ENCODE measurements around the gene CFAP157. TPM values are rescaled to one million over a fixed set of nuclear protein-coding genes. Genes with fewer than 3 reads are reported as not detected.

Gene CFAP157
- polyA plus RNA-seq, 1 of the 3 experiments (the other 2 are of a cell fraction): 0.25 TPM

DNA sequence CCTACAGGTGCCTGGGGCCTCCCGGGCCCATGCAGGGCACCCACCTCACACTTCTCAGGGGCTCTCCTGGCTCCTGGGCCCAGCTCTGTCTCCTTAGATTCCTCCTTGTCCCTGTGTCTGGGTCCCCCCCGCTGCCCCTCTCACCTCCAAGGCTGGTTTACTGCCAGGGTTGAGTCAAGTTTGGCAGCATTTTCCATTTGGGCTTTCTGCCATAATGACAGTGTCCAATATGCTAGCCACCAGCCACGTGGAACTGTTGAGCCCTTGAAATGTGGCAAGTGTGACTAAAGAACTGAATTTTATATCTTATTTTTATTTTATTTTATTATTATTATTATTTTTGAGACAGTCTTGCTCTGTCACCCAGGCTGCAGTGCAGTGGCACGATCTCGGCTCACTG, 11.0 kb downstream of the CFAP157 start:
- 79% methylated on average over 5 of the region's 5 CpGs for WGBS (ENCODE audit: low lambda C conversion rate)
- POLR2A ChIA-PET: no interaction called here
- CTCF ChIA-PET: interaction anchor here (1.0 to 2.5 kb wide), 2 partner anchors 17 to 143 kb away, joined by 3 to 15 read pairs; partner anchors contain the start of gene TOR2A

More for the DNA sequence above, 11.0 kb downstream of the CFAP157 start:
- Histone ChIP-seq H3K4me2 (no peak overlapping the region), H3K27me3 (ENCODE audit: insufficient read depth) (no peaks in the 10 kb centered on the region), H3F3A (replicated peaks; ENCODE audit: insufficient read depth) (no peaks in the 10 kb centered on the region), H3K27ac (ENCODE audit: low read depth in 2 of 2, low read length in 1 of 2) (no peak overlapping the region), H3K4me1 (ENCODE audit: control insufficient read depth in 1 of 2, insufficient read depth in 2 of 2, low read depth in 1 of 2, low read length in 1 of 2) (peaks cover 0 to 23% of the 10 kb centered on the region in 2 experiments; a peak in 1 of 4 replicates), H3K79me2 (ENCODE audit: insufficient read depth) (peaks cover 13% of the 10 kb centered on the region; the same call in 1 of the 2 replicates), H4K20me1 (ENCODE audit: insufficient read depth) (no peaks in the 10 kb centered on the region), H3K9me3 (no peaks in the 10 kb centered on the region), H2AFZ (ENCODE audit: low read depth) (no peak overlapping the region), H3K9me2 (no peaks in the 10 kb centered on the region), H3K4me3 (ENCODE audit: low read depth in 2 of 2, low read length in 1 of 2) (no peak overlapping the region), H3K9ac (no peak overlapping the region), H3K36me3 (replicated peaks in 1 of 2; ENCODE audit: control insufficient read depth in 1 of 2, insufficient read depth in 2 of 2, low read length in 1 of 2) (no peaks in the 10 kb centered on the region)
- no peak for TF ChIP-seq TEAD4 (IDR thresholded peaks at IDR 0.05; ENCODE audit: borderline replicate concordance, insufficient read depth)
- no peak for TF ChIP-seq TAF1 (IDR thresholded peaks at IDR 0.05; ENCODE audit: borderline replicate concordance, low read depth, low read length)
- TF ChIP-seq RFX5 (IDR thresholded peaks at IDR 0.05; ENCODE audit: low read length): no peak
- TF ChIP-seq, protein P1, sequence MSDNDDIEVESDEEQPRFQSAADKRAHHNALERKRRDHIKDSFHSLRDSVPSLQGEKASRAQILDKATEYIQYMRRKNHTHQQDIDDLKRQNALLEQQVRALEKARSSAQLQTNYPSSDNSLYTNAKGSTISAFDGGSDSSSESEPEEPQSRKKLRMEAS (IDR thresholded peaks at IDR 0.05; ENCODE audit: low read depth): no peak
- TF ChIP-seq, protein P2, sequence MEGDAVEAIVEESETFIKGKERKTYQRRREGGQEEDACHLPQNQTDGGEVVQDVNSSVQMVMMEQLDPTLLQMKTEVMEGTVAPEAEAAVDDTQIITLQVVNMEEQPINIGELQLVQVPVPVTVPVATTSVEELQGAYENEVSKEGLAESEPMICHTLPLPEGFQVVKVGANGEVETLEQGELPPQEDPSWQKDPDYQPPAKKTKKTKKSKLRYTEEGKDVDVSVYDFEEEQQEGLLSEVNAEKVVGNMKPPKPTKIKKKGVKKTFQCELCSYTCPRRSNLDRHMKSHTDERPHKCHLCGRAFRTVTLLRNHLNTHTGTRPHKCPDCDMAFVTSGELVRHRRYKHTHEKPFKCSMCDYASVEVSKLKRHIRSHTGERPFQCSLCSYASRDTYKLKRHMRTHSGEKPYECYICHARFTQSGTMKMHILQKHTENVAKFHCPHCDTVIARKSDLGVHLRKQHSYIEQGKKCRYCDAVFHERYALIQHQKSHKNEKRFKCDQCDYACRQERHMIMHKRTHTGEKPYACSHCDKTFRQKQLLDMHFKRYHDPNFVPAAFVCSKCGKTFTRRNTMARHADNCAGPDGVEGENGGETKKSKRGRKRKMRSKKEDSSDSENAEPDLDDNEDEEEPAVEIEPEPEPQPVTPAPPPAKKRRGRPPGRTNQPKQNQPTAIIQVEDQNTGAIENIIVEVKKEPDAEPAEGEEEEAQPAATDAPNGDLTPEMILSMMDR (IDR thresholded peaks at IDR 0.05): no peak
- no peak for TF ChIP-seq FOXJ3 (CRISPR knock-in tag; IDR thresholded peaks at IDR 0.05)
- TF ChIP-seq YY1 (IDR thresholded peaks at IDR 0.05; ENCODE audit: low read depth): no peak
- TF ChIP-seq RCOR1 (IDR thresholded peaks at IDR 0.05; ENCODE audit: low read length): no peak
- no peak for TF ChIP-seq MXI1 (IDR thresholded peaks at IDR 0.05; ENCODE audit: low read depth, low read length)
- TF ChIP-seq GABPA (IDR thresholded peaks at IDR 0.05; ENCODE audit: low read depth): no peak
- no peak for TF ChIP-seq NRF1 (IDR thresholded peaks at IDR 0.05; ENCODE audit: low read depth, low read length)
- TF ChIP-seq SMC3 (IDR thresholded peaks at IDR 0.05; ENCODE audit: low read depth, low read length): no peak
- TF ChIP-seq EP300 (IDR thresholded peaks at IDR 0.05; ENCODE audit: borderline replicate concordance in 1 of 2, low read depth in 1 of 2, low read length in 1 of 2): no peak
- no peak for TF ChIP-seq MEF2A (IDR thresholded peaks at IDR 0.05; ENCODE audit: borderline replicate concordance, low read depth)
- TF ChIP-seq POLR2AphosphoS5 (IDR thresholded peaks at IDR 0.05; ENCODE audit: low read depth, low read length): no peak
- TF ChIP-seq FOSL2 (IDR thresholded peaks at IDR 0.05; ENCODE audit: borderline replicate concordance, low read depth): no peak
- TF ChIP-seq, protein P3, sequence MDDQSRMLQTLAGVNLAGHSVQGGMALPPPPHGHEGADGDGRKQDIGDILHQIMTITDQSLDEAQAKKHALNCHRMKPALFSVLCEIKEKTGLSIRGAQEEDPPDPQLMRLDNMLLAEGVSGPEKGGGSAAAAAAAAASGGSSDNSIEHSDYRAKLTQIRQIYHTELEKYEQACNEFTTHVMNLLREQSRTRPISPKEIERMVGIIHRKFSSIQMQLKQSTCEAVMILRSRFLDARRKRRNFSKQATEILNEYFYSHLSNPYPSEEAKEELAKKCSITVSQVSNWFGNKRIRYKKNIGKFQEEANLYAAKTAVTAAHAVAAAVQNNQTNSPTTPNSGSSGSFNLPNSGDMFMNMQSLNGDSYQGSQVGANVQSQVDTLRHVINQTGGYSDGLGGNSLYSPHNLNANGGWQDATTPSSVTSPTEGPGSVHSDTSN (IDR thresholded peaks at IDR 0.05): no peak
- TF ChIP-seq, protein P4, sequence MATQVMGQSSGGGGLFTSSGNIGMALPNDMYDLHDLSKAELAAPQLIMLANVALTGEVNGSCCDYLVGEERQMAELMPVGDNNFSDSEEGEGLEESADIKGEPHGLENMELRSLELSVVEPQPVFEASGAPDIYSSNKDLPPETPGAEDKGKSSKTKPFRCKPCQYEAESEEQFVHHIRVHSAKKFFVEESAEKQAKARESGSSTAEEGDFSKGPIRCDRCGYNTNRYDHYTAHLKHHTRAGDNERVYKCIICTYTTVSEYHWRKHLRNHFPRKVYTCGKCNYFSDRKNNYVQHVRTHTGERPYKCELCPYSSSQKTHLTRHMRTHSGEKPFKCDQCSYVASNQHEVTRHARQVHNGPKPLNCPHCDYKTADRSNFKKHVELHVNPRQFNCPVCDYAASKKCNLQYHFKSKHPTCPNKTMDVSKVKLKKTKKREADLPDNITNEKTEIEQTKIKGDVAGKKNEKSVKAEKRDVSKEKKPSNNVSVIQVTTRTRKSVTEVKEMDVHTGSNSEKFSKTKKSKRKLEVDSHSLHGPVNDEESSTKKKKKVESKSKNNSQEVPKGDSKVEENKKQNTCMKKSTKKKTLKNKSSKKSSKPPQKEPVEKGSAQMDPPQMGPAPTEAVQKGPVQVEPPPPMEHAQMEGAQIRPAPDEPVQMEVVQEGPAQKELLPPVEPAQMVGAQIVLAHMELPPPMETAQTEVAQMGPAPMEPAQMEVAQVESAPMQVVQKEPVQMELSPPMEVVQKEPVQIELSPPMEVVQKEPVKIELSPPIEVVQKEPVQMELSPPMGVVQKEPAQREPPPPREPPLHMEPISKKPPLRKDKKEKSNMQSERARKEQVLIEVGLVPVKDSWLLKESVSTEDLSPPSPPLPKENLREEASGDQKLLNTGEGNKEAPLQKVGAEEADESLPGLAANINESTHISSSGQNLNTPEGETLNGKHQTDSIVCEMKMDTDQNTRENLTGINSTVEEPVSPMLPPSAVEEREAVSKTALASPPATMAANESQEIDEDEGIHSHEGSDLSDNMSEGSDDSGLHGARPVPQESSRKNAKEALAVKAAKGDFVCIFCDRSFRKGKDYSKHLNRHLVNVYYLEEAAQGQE (IDR thresholded peaks at IDR 0.05; ENCODE audit: low read depth, low read length): no peak
- no peak for DNase-seq
